ENCODE measurements around the gene KCNC1.

KCNC1 gene

GRCh38 chr11:17742019-17742418 lies 7.4 kb downstream of the KCNC1 start:
- peaks cover 48% of the 10 kb centered on the region for H3K27me3 ChIP-seq (replicated peaks; ENCODE audit: control insufficient read depth, insufficient read depth, low read length)
- H3K9me3 ChIP-seq (ENCODE audit: control insufficient read depth, low read length) = no peaks in the 10 kb centered on the region
- no peaks in the 10 kb centered on the region for H3K4me1 ChIP-seq (ENCODE audit: control insufficient read depth, insufficient read depth, low read length)
- H3K9ac ChIP-seq (ENCODE audit: low read length) = no peak overlapping the region
- DNase-seq (ENCODE audit: low read depth) = no peak
- no peaks in the 10 kb centered on the region for H3K36me3 ChIP-seq (ENCODE audit: control insufficient read depth, insufficient read depth, low read length, severe bottlenecking)
- no peak overlapping the region for H3K4me3 ChIP-seq (ENCODE audit: low read length)

- no peak for DNase-seq (ENCODE audit: low read depth)
- no peak overlapping the region for H3K9ac ChIP-seq (ENCODE audit: low read length)
Measured at GRCh38 chr11:17743026-17743807, 8.6 kb downstream of the KCNC1 start.

GRCh38 chr11:17743808-17744119 lies 9.2 kb downstream of the KCNC1 start:
- Histone ChIP-seq H3K27me3 (replicated peaks; ENCODE audit: control insufficient read depth, insufficient read depth, low read length) (peaks cover 42% of the 10 kb centered on the region), H3K9ac (ENCODE audit: low read length) (no peak overlapping the region), H3K36me3 (ENCODE audit: control insufficient read depth, insufficient read depth, low read length, severe bottlenecking) (no peaks in the 10 kb centered on the region), H3K4me3 (ENCODE audit: low read length) (no peak overlapping the region), H3K9me3 (ENCODE audit: control insufficient read depth, low read length) (no peaks in the 10 kb centered on the region), H3K4me1 (ENCODE audit: control insufficient read depth, insufficient read depth, low read length) (no peaks in the 10 kb centered on the region)
- DNase-seq (ENCODE audit: low read depth) = no peak

More at GRCh38 chr11:17743026-17743807, 8.6 kb downstream of the KCNC1 start:
- Histone ChIP-seq H3K4me1 (ENCODE audit: control insufficient read depth, insufficient read depth, low read length) (no peaks in the 10 kb centered on the region), H3K27me3 (replicated peaks; ENCODE audit: control insufficient read depth, insufficient read depth, low read length) (peaks cover 45% of the 10 kb centered on the region), H3K4me3 (ENCODE audit: low read length) (no peak overlapping the region), H3K9me3 (ENCODE audit: control insufficient read depth, low read length) (no peaks in the 10 kb centered on the region), H3K36me3 (ENCODE audit: control insufficient read depth, insufficient read depth, low read length, severe bottlenecking) (no peaks in the 10 kb centered on the region)

- H3K4me1 ChIP-seq (ENCODE audit: control insufficient read depth, insufficient read depth, low read length) = no peaks in the 10 kb centered on the region
- no peak overlapping the region for H3K9ac ChIP-seq (ENCODE audit: low read length)
- DNase-seq (ENCODE audit: low read depth) = no peak
- no peaks in the 10 kb centered on the region for H3K36me3 ChIP-seq (ENCODE audit: control insufficient read depth, insufficient read depth, low read length, severe bottlenecking)
- H3K4me3 ChIP-seq (ENCODE audit: low read length) = no peak overlapping the region
- peaks cover 42% of the 10 kb centered on the region for H3K27me3 ChIP-seq (replicated peaks; ENCODE audit: control insufficient read depth, insufficient read depth, low read length)
- no peaks in the 10 kb centered on the region for H3K9me3 ChIP-seq (ENCODE audit: control insufficient read depth, low read length)
Measured at GRCh38 chr11:17744151-17744940, 9.8 kb downstream of the KCNC1 start.

GRCh38 chr11:17745023-17745772 lies 10.6 kb downstream of the KCNC1 start:
- Histone ChIP-seq H3K4me1 (ENCODE audit: control insufficient read depth, insufficient read depth, low read length) (peaks cover 3% of the 10 kb centered on the region), H3K4me3 (ENCODE audit: low read length) (no peak overlapping the region), H3K9ac (ENCODE audit: low read length) (no peak overlapping the region), H3K27me3 (replicated peaks; ENCODE audit: control insufficient read depth, insufficient read depth, low read length) (peaks cover 42% of the 10 kb centered on the region), H3K9me3 (ENCODE audit: control insufficient read depth, low read length) (no peaks in the 10 kb centered on the region), H3K36me3 (ENCODE audit: control insufficient read depth, insufficient read depth, low read length, severe bottlenecking) (no peaks in the 10 kb centered on the region)
- DNase-seq (ENCODE audit: low read depth) = no peak

GRCh38 chr11:17746096-17746495 lies 11.5 kb downstream of the KCNC1 start:
- H3K9me3 ChIP-seq (ENCODE audit: control insufficient read depth, low read length) = no peaks in the 10 kb centered on the region
- no peak for DNase-seq (ENCODE audit: low read depth)
- peaks cover 9% of the 10 kb centered on the region for H3K4me1 ChIP-seq (ENCODE audit: control insufficient read depth, insufficient read depth, low read length)
- H3K4me3 ChIP-seq (ENCODE audit: low read length) = no peak overlapping the region
- H3K27me3 ChIP-seq (replicated peaks; ENCODE audit: control insufficient read depth, insufficient read depth, low read length) = peaks cover 42% of the 10 kb centered on the region
- no peak overlapping the region for H3K9ac ChIP-seq (ENCODE audit: low read length)
- H3K36me3 ChIP-seq (ENCODE audit: control insufficient read depth, insufficient read depth, low read length, severe bottlenecking) = no peaks in the 10 kb centered on the region

GRCh38 chr11:17747131-17747955 lies 12.8 kb downstream of the KCNC1 start:
- peaks cover 47% of the 10 kb centered on the region for H3K27me3 ChIP-seq (replicated peaks; ENCODE audit: control insufficient read depth, insufficient read depth, low read length)
- H3K4me3 ChIP-seq (ENCODE audit: low read length) = no peak overlapping the region
- no peak overlapping the region for H3K9ac ChIP-seq (ENCODE audit: low read length)
- H3K9me3 ChIP-seq (ENCODE audit: control insufficient read depth, low read length) = no peaks in the 10 kb centered on the region
- no peak for DNase-seq (ENCODE audit: low read depth)
- peaks cover 9% of the 10 kb centered on the region for H3K4me1 ChIP-seq (ENCODE audit: control insufficient read depth, insufficient read depth, low read length)
- H3K36me3 ChIP-seq (ENCODE audit: control insufficient read depth, insufficient read depth, low read length, severe bottlenecking) = no peaks in the 10 kb centered on the region

- no peak overlapping the region for H3K4me3 ChIP-seq (ENCODE audit: low read length)
- peaks cover 9% of the 10 kb centered on the region for H3K4me1 ChIP-seq (ENCODE audit: control insufficient read depth, insufficient read depth, low read length)
- no peak for DNase-seq (ENCODE audit: low read depth)
- no peak overlapping the region for H3K9ac ChIP-seq (ENCODE audit: low read length)
- H3K36me3 ChIP-seq (ENCODE audit: control insufficient read depth, insufficient read depth, low read length, severe bottlenecking) = no peaks in the 10 kb centered on the region
- H3K9me3 ChIP-seq (ENCODE audit: control insufficient read depth, low read length) = no peaks in the 10 kb centered on the region
- peaks cover 54% of the 10 kb centered on the region for H3K27me3 ChIP-seq (replicated peaks; ENCODE audit: control insufficient read depth, insufficient read depth, low read length)
Measured at GRCh38 chr11:17748044-17748443, 13.5 kb downstream of the KCNC1 start.

GRCh38 chr11:17748761-17749721 lies 14.5 kb downstream of the KCNC1 start:
- Histone ChIP-seq H3K4me1 (ENCODE audit: control insufficient read depth, insufficient read depth, low read length) (peaks cover 9% of the 10 kb centered on the region), H3K4me3 (ENCODE audit: low read length) (no peak overlapping the region), H3K9ac (ENCODE audit: low read length) (no peak overlapping the region), H3K36me3 (ENCODE audit: control insufficient read depth, insufficient read depth, low read length, severe bottlenecking) (no peaks in the 10 kb centered on the region), H3K27me3 (replicated peaks; ENCODE audit: control insufficient read depth, insufficient read depth, low read length) (peaks cover 59% of the 10 kb centered on the region), H3K9me3 (ENCODE audit: control insufficient read depth, low read length) (no peaks in the 10 kb centered on the region)
- DNase-seq (ENCODE audit: low read depth) = no peak
